Stimulated activated memory B cell treated with anti-CD40 and anti-IgM and Interleukin-4, amounts not matched to agents 10 μg/mL and 1 μg/mL and 100 μg/mL, for 72 hours (primary cell): Measurements from ENCODE around the gene TEX2.
"Not testable (repeated sequence)": the region's sequence is repeated elsewhere in the genome, so short reads cannot be mapped to it uniquely, and the experiment has no call there.

Source experiments
- ATAC-seq: fragments of 150-1000 bp; cut with Tn5 transposase; 2 replicates; pipeline ENCODE4 v1.10.0; 2021
- H3K27ac Mint-ChIP-seq: one replicate; pipeline ENCODE4 v1.8.0; 2022; ENCODE audit warnings: mild to moderate bottlenecking, mixed read lengths
- H3K27me3 Mint-ChIP-seq: one replicate; pipeline ENCODE4 v1.8.0; 2022; ENCODE audit warnings: mixed read lengths
- H3K36me3 Mint-ChIP-seq: one replicate; pipeline ENCODE4 v1.8.0; 2022; ENCODE audit warnings: mixed read lengths
- H3K4me1 Mint-ChIP-seq: one replicate; pipeline ENCODE4 v1.8.0; 2022; ENCODE audit warnings: mixed read lengths
- H3K4me3 Mint-ChIP-seq: one replicate; pipeline ENCODE4 v1.8.0; 2022; ENCODE audit warnings: mild to moderate bottlenecking, moderate library complexity, mixed read lengths
- H3K9me3 Mint-ChIP-seq: one replicate; pipeline ENCODE4 v1.8.0; 2022; ENCODE audit warnings: mixed read lengths

TEX2 gene

GRCh38 chr17:64214950-64215349 lies 48.1 kb downstream of the TEX2 start:
- Mint-ChIP-seq H3K27ac (peak overlapping the region; percentile 89), H3K27me3 (no peaks in the 10 kb centered on the region), H3K4me3 (no peak overlapping the region), H3K9me3 (no peaks in the 10 kb centered on the region), H3K4me1 (peaks cover 52% of the 10 kb centered on the region), H3K36me3 (peaks cover 29% of the 10 kb centered on the region)
- ATAC-seq: no peak

- H3K9me3 Mint-ChIP-seq: no peaks in the 10 kb centered on the region
- H3K36me3 Mint-ChIP-seq: peaks cover 35% of the 10 kb centered on the region
- peaks cover 48% of the 10 kb centered on the region for H3K4me1 Mint-ChIP-seq
- H3K27ac Mint-ChIP-seq: no peak overlapping the region
- ATAC-seq: no peak
- no peak overlapping the region for H3K4me3 Mint-ChIP-seq
- H3K27me3 Mint-ChIP-seq: no peaks in the 10 kb centered on the region
Observed at GRCh38 chr17:64213995-64214811, 48.9 kb downstream of the TEX2 start.

- no peak for ATAC-seq
- peaks cover 37% of the 10 kb centered on the region for H3K4me1 Mint-ChIP-seq
- no peaks in the 10 kb centered on the region for H3K27me3 Mint-ChIP-seq
- no peaks in the 10 kb centered on the region for H3K9me3 Mint-ChIP-seq
- H3K36me3 Mint-ChIP-seq: peaks cover 42% of the 10 kb centered on the region
- peak overlapping the region; percentile 62 for H3K27ac Mint-ChIP-seq
- H3K4me3 Mint-ChIP-seq: no peak overlapping the region
Observed at GRCh38 chr17:64212122-64212521, 50.9 kb downstream of the TEX2 start.

GRCh38 chr17:64209983-64210382 lies 53.1 kb downstream of the TEX2 start:
- Mint-ChIP-seq H3K36me3 (peaks cover 41% of the 10 kb centered on the region), H3K4me3 (no peak overlapping the region), H3K27ac (no peak overlapping the region), H3K9me3 (no peaks in the 10 kb centered on the region), H3K4me1 (peaks cover 18% of the 10 kb centered on the region), H3K27me3 (no peaks in the 10 kb centered on the region)
- ATAC-seq: no peak

GRCh38 chr17:64209356-64209941 lies 53.6 kb downstream of the TEX2 start:
- no peak for ATAC-seq
- Mint-ChIP-seq H3K9me3 (no peaks in the 10 kb centered on the region), H3K27ac (no peak overlapping the region), H3K4me1 (peaks cover 16% of the 10 kb centered on the region), H3K36me3 (peaks cover 40% of the 10 kb centered on the region), H3K4me3 (no peak overlapping the region), H3K27me3 (no peaks in the 10 kb centered on the region)

GRCh38 chr17:64208656-64209055 lies 54.4 kb downstream of the TEX2 start:
- not testable (repeated sequence) for H3K27ac Mint-ChIP-seq, H3K9me3 Mint-ChIP-seq, H3K4me3 Mint-ChIP-seq, ATAC-seq, H3K27me3 Mint-ChIP-seq
- peaks cover 18% of the 10 kb centered on the region for H3K4me1 Mint-ChIP-seq
- H3K36me3 Mint-ChIP-seq: peaks cover 36% of the 10 kb centered on the region

- no peak for ATAC-seq
- Mint-ChIP-seq H3K27me3 (no peaks in the 10 kb centered on the region), H3K36me3 (peaks cover 17% of the 10 kb centered on the region), H3K4me3 (no peak overlapping the region), H3K9me3 (no peaks in the 10 kb centered on the region), H3K4me1 (peaks cover 40% of the 10 kb centered on the region), H3K27ac (no peak overlapping the region)
Observed at GRCh38 chr17:64205804-64206203, 57.3 kb downstream of the TEX2 start.

GRCh38 chr17:64203630-64204029 lies 59.4 kb downstream of the TEX2 start:
- H3K27ac Mint-ChIP-seq: peak overlapping the region; percentile 80
- H3K9me3 Mint-ChIP-seq: no peaks in the 10 kb centered on the region
- peaks cover 9% of the 10 kb centered on the region for H3K36me3 Mint-ChIP-seq
- no peak for ATAC-seq
- no peaks in the 10 kb centered on the region for H3K27me3 Mint-ChIP-seq
- peaks cover 47% of the 10 kb centered on the region for H3K4me1 Mint-ChIP-seq
- no peak overlapping the region for H3K4me3 Mint-ChIP-seq

GRCh38 chr17:64202683-64203344 lies 60.2 kb downstream of the TEX2 start:
- Mint-ChIP-seq H3K36me3 (peaks cover 9% of the 10 kb centered on the region), H3K4me3 (peak overlapping the region; percentile 11), H3K27me3 (no peaks in the 10 kb centered on the region), H3K4me1 (peaks cover 47% of the 10 kb centered on the region), H3K9me3 (no peaks in the 10 kb centered on the region), H3K27ac (peak overlapping the region; percentile 80)
- peak; percentile 85 for ATAC-seq

GRCh38 chr17:64200080-64201032 lies 62.7 kb downstream of the TEX2 start:
- H3K27ac Mint-ChIP-seq: peak overlapping the region; percentile 6
- peak overlapping the region; percentile 19 for H3K4me3 Mint-ChIP-seq
- peaks cover 37% of the 10 kb centered on the region for H3K4me1 Mint-ChIP-seq
- no peaks in the 10 kb centered on the region for H3K27me3 Mint-ChIP-seq
- H3K36me3 Mint-ChIP-seq: peaks cover 9% of the 10 kb centered on the region
- H3K9me3 Mint-ChIP-seq: peaks cover 6% of the 10 kb centered on the region
- peak; percentile 92 for ATAC-seq

- ATAC-seq: no peak
- Mint-ChIP-seq H3K9me3 (peaks cover 6% of the 10 kb centered on the region), H3K36me3 (peaks cover 11% of the 10 kb centered on the region), H3K4me3 (no peak overlapping the region), H3K27me3 (no peaks in the 10 kb centered on the region), H3K4me1 (peaks cover 34% of the 10 kb centered on the region), H3K27ac (no peak overlapping the region)
Observed at GRCh38 chr17:64198331-64199090, 64.5 kb downstream of the TEX2 start.

GRCh38 chr17:64196601-64197000 lies 66.5 kb downstream of the TEX2 start:
- no peaks in the 10 kb centered on the region for H3K27me3 Mint-ChIP-seq
- ATAC-seq: no peak
- peaks cover 15% of the 10 kb centered on the region for H3K4me1 Mint-ChIP-seq
- no peak overlapping the region for H3K27ac Mint-ChIP-seq
- H3K36me3 Mint-ChIP-seq: peaks cover 22% of the 10 kb centered on the region
- no peak overlapping the region for H3K4me3 Mint-ChIP-seq
- peaks cover 6% of the 10 kb centered on the region for H3K9me3 Mint-ChIP-seq

- Mint-ChIP-seq H3K36me3 (peaks cover 41% of the 10 kb centered on the region), H3K27ac (no peak overlapping the region), H3K4me1 (no peaks in the 10 kb centered on the region), H3K27me3 (no peaks in the 10 kb centered on the region), H3K9me3 (peaks cover 6% of the 10 kb centered on the region), H3K4me3 (no peak overlapping the region)
- ATAC-seq: no peak
Observed at GRCh38 chr17:64193561-64193960, 69.5 kb downstream of the TEX2 start.

- H3K36me3 Mint-ChIP-seq: peaks cover 50% of the 10 kb centered on the region
- no peaks in the 10 kb centered on the region for H3K4me1 Mint-ChIP-seq
- no peak overlapping the region for H3K4me3 Mint-ChIP-seq
- H3K27me3 Mint-ChIP-seq: no peaks in the 10 kb centered on the region
- H3K27ac Mint-ChIP-seq: no peak overlapping the region
- H3K9me3 Mint-ChIP-seq: peaks cover 6% of the 10 kb centered on the region
- ATAC-seq: no peak
Observed at GRCh38 chr17:64192589-64192988, 70.5 kb downstream of the TEX2 start.
